Peyer's patch (tissue), 4 donors: ENCODE results near the gene CDK17.

Experiments
- CTCF ChIP-seq, 6 experiments: fragments of 450-650 bp in 4 of 6; fragments of 200-600 bp in 2 of 6; sonication (generic) in 1 of 6; IDR thresholded peaks; one replicate each; pipeline ENCODE4 v1.5.1; 2017 to 2019; ENCODE audit warnings: antibody characterized with exemption in 6 of 6, mild to moderate bottlenecking in 3 of 6, moderate library complexity in 1 of 6
- POLR2A ChIP-seq, 2 donors: fragments of 450-650 bp; IDR thresholded peaks; one replicate each; pipeline ENCODE4 v1.5.1; 2017; ENCODE audit warnings: antibody characterized with exemption in 2 of 2, mild to moderate bottlenecking in 2 of 2, moderate library complexity in 2 of 2

- no peak for TF ChIP-seq POLR2A (IDR thresholded peaks at IDR 0.05)
- no peak for TF ChIP-seq CTCF (IDR thresholded peaks at IDR 0.05)
These were observed 153.2 kb downstream of the CDK17 start for GRCh38 chr12:96246926-96247505.
